MM.1S (cell line): Measurements from ENCODE around the gene ZNRF1.

Source experiments
- DNase-seq: peaks from one replicate; pipeline ENCODE4 v3.0.0-alpha.2; 2015
- H2AFZ ChIP-seq: fragments of 300-600 bp; sonication (generic); 2 replicates; pipeline ENCODE4 v1.6.0; 2016; ENCODE audit warnings: antibody characterized with exemption, low read length
- H3F3A ChIP-seq: fragments of 300-600 bp; sonication (generic); 2 replicates; pipeline ENCODE4 v1.6.1; 2016; ENCODE audit warnings: mild to moderate bottlenecking, antibody characterized with exemption, low read length, moderate library complexity, mixed read lengths; ENCODE audit not compliant: insufficient read depth
- H3K27ac ChIP-seq: fragments of 300-600 bp; sonication (generic); 2 replicates; pipeline ENCODE4 v1.5.1; 2016; ENCODE audit warnings: mild to moderate bottlenecking, low read length
- H3K27me3 ChIP-seq: fragments of 300-600 bp; sonication (generic); replicated peaks from 2 replicates; pipeline ENCODE4 v1.6.0; 2016; ENCODE audit warnings: low read length; ENCODE audit not compliant: insufficient read depth
- H3K36me3 ChIP-seq: fragments of 300-600 bp; sonication (generic); replicated peaks from 2 replicates; pipeline ENCODE4 v1.6.1; 2016; ENCODE audit warnings: mild to moderate bottlenecking, low read length, mixed read lengths; ENCODE audit not compliant: insufficient read depth
- H3K4me1 ChIP-seq: fragments of 300-600 bp; sonication (generic); 2 replicates; pipeline ENCODE4 v1.6.1; 2016; ENCODE audit warnings: low read length, mixed read lengths
- H3K4me2 ChIP-seq: fragments of 300-600 bp; sonication (generic); 2 replicates; pipeline ENCODE4 v1.6.0; 2016; ENCODE audit warnings: low read depth, low read length
- H3K4me3 ChIP-seq: fragments of 300-600 bp; sonication (generic); 2 replicates; pipeline ENCODE4 v1.5.1; 2016; ENCODE audit warnings: low read length, mixed read lengths
- H3K79me2 ChIP-seq: fragments of 300-600 bp; sonication (generic); 2 replicates; pipeline ENCODE4 v1.6.1; 2016; ENCODE audit warnings: mixed run types, low read length, mixed read lengths
- H3K9ac ChIP-seq: fragments of 300-600 bp; sonication (generic); 2 replicates; pipeline ENCODE4 v1.6.1; 2016; ENCODE audit warnings: low read length, mixed read lengths
- H3K9me2 ChIP-seq: fragments of 300-600 bp; sonication (generic); replicated peaks from 2 replicates; pipeline ENCODE4 v1.6.1; 2016; ENCODE audit warnings: mild to moderate bottlenecking, low read length, mixed read lengths; ENCODE audit not compliant: insufficient read depth
- H3K9me3 ChIP-seq: fragments of 300-600 bp; sonication (generic); replicated peaks from 2 replicates; pipeline ENCODE4 v1.6.1; 2016; ENCODE audit warnings: mild to moderate bottlenecking, low read length, mixed read lengths; ENCODE audit not compliant: insufficient read depth
- H4K20me1 ChIP-seq: fragments of 300-600 bp; sonication (generic); 2 replicates; pipeline ENCODE4 v1.6.1; 2016; ENCODE audit warnings: mild to moderate bottlenecking, low read length, moderate library complexity, mixed read lengths; ENCODE audit not compliant: insufficient read depth
- CTCF ChIP-seq: fragments of 300-600 bp; sonication (generic); IDR thresholded peaks from 2 replicates; pipeline ENCODE4 v1.5.1; 2016; ENCODE audit warnings: antibody characterized with exemption, low read length, mixed read lengths
- EZH2 ChIP-seq: fragments of 300-600 bp; sonication (generic); optimal IDR thresholded peaks from 2 replicates; pipeline ENCODE3; 2017; ENCODE audit warnings: low read depth, mild to moderate bottlenecking, antibody characterized with exemption, low read length, mixed read lengths
- EZH2phosphoT487 ChIP-seq: fragments of 300-600 bp; sonication (generic); IDR thresholded peaks from 2 replicates; pipeline ENCODE4 v1.6.1; 2018; ENCODE audit warnings: antibody characterized with exemption, low read length

The ZNRF1 gene

GRCh38 chr16:75029854-75030253, 31.0 kb downstream of the ZNRF1 start:
- H3K4me1 ChIP-seq = no peaks in the 10 kb centered on the region
- H3K9me2 ChIP-seq = no peaks in the 10 kb centered on the region
- no peaks in the 10 kb centered on the region for H4K20me1 ChIP-seq
- H3K9ac ChIP-seq = no peak overlapping the region
- H3K27ac ChIP-seq = no peak overlapping the region
- H3K4me2 ChIP-seq = no peak overlapping the region
- H3K9me3 ChIP-seq = no peaks in the 10 kb centered on the region
- no peak for TF ChIP-seq CTCF
- TF ChIP-seq EZH2 = no peak
- no peak for TF ChIP-seq EZH2phosphoT487
- no peaks in the 10 kb centered on the region for H3K79me2 ChIP-seq
- DNase-seq = no peak
- no peak overlapping the region for H3K4me3 ChIP-seq
- no peaks in the 10 kb centered on the region for H3F3A ChIP-seq
- H2AFZ ChIP-seq = no peak overlapping the region
- H3K36me3 ChIP-seq = no peaks in the 10 kb centered on the region
- no peaks in the 10 kb centered on the region for H3K27me3 ChIP-seq

DNA sequence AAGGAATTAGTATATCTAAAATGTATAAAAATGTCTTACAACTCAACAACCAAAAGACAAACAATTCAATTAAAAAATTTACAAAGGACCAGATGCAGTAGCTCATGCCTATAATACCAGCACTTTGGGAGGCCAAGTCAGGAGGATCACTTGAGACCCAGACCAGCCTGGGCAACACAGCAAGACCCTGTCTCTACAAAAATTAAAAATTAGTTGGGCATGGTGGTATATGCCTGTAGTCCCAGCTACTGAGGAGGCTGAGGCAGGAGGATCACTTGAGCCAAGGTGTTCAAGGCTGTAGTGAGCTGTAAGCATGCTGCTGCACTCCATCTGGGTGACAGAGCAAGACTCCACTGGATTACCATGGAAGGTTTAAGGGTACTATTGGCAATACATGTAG, 33.8 kb downstream of the ZNRF1 start:
- Histone ChIP-seq H2AFZ (no peak overlapping the region), H3K27ac (no peak overlapping the region), H3K27me3 (no peaks in the 10 kb centered on the region), H3K36me3 (no peaks in the 10 kb centered on the region), H3K4me1 (no peaks in the 10 kb centered on the region), H3K4me2 (no peak overlapping the region), H3K4me3 (no peak overlapping the region), H3K79me2 (no peaks in the 10 kb centered on the region), H3K9ac (no peak overlapping the region), H3K9me3 (no peaks in the 10 kb centered on the region), H3K9me2 (no peaks in the 10 kb centered on the region), H4K20me1 (no peaks in the 10 kb centered on the region), H3F3A (no peaks in the 10 kb centered on the region)
- no peak for TF ChIP-seq CTCF
- no peak for TF ChIP-seq EZH2
- no peak for TF ChIP-seq EZH2phosphoT487
- no peak for DNase-seq

DNA sequence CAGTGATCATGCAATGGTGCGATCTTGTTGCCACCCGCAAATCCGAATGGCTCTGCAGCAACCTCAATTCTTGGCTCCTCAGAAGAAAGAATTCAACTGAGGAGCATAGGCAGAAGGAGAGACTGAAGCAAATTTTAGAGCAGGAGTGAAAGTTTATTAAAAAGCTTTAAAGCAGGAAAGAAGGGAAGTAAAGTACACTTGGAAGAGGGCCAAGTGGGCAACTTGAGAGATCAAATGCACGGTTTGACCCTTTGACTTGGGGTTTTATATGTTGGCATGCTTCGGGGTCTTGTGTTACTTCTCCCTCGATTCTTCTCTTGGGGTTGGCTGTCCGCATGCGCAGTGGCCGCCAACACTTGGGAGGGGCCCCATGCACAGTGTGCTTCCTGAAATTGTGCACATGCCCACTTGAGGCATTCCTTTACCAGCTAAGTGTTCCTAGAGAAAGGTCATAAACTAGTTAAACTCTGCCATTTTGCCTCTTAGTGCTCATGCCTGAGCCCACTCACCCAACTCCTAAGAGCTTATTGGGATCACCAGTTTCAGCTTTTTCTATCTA, 36.7 kb downstream of the ZNRF1 start:
- no peak overlapping the region for H2AFZ ChIP-seq
- H3K27me3 ChIP-seq = no peaks in the 10 kb centered on the region
- no peak overlapping the region for H3K9ac ChIP-seq
- H3K4me2 ChIP-seq = no peak overlapping the region
- no peaks in the 10 kb centered on the region for H3K79me2 ChIP-seq
- no peaks in the 10 kb centered on the region for H3F3A ChIP-seq
- H3K4me3 ChIP-seq = no peak overlapping the region
- H3K4me1 ChIP-seq = no peaks in the 10 kb centered on the region
- DNase-seq = no peak
- H4K20me1 ChIP-seq = no peaks in the 10 kb centered on the region
- H3K9me3 ChIP-seq = no peaks in the 10 kb centered on the region
- no peak for TF ChIP-seq EZH2
- TF ChIP-seq EZH2phosphoT487 = no peak
- no peak for TF ChIP-seq CTCF
- no peaks in the 10 kb centered on the region for H3K9me2 ChIP-seq
- no peaks in the 10 kb centered on the region for H3K36me3 ChIP-seq
- no peak overlapping the region for H3K27ac ChIP-seq
